HG02678 (cell line): Measurements from ENCODE around the gene CNOT9.
"Not testable (repeated sequence)": the region's sequence is repeated elsewhere in the genome, so short reads cannot be mapped to it uniquely, and the experiment has no call there.

Experiments used
- ATAC-seq: cut with Tn5 transposase; IDR thresholded peaks from one replicate; pipeline ENCODE4 v1.9.1; 2021; ENCODE audit warnings: mild to moderate bottlenecking, moderate library complexity; ENCODE audit not compliant: unreplicated experiment

CNOT9 gene, protein sequence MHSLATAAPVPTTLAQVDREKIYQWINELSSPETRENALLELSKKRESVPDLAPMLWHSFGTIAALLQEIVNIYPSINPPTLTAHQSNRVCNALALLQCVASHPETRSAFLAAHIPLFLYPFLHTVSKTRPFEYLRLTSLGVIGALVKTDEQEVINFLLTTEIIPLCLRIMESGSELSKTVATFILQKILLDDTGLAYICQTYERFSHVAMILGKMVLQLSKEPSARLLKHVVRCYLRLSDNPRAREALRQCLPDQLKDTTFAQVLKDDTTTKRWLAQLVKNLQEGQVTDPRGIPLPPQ

DNA sequence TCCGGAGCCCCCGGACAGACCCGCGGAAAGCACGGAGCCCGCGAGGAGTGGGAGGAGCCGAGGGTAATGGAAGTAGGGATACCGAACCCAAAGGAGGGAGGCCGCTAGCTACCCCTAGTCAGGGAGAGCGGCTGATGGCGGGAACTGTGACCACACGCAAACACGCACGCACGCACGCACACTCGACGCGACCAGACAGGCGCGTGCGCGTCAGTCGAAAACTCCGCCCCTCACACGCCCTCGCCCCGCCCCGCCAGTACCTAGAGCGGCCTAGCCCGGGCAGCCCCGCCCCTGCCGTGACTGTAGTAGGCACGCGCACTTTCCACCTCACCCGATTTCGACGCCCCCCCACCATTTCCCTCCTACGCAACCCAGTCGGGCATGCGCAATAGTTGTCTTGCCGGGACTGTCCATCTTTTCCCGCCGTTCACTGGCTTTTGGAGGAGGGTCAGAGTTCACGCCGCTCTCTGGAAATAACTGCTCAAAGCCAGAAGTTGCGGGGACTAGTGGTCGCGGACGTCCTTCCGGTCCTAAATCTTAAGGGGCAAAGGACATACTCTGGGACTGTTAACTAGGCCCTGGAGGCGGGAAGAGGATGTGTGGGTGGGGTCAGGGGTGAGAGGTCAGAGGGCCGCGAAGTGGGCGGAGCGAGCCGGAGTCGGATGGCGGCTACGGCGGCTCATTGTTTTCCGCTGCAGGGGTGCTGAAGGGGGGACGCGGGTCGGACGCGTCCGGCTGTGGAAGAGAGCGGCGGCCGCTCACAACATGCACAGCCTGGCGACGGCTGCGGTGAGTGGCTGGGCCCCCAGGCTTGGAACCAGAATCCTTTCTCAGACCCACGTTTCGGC is at the start of gene CNOT9, which contains the start of gene USP37:
Gene CNOT9 (plus strand): TSS at position 650 of the 848 bp plus-strand sequence. CDS start 116 bp downstream, at position 766.
Gene USP37 (minus strand): TSS at position 162 of the 848 bp plus-strand sequence. CDS start 9,698 bp downstream, outside the sequence.
- ATAC-seq = peak; percentile 81

GRCh38 chr2:218518876-218519275 is 49.8 kb upstream of the CNOT9 start:
- no peak for ATAC-seq

DNA sequence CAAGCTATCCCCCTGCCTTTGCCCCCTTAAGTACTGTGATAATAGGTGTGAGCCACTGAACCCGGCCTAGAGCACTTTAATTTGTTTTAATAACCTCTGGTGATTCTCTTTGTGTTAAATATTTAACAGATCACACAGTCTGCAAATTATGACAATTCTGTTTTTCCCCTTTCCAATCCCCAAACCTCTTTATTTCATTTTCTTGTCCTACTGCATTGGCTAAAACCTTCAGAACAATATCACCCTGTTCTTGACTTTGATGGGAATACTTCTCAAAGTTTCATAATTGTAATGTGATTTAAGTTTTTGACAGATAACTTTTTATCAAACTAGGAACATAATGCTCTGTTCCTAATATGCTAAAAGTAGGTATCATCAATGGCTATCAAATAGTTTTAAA is 45.0 kb upstream of the CNOT9 start:
- ATAC-seq = no peak

- ATAC-seq = not testable (repeated sequence)
These were observed 40.2 kb upstream of the CNOT9 start for GRCh38 chr2:218528409-218528808.

DNA sequence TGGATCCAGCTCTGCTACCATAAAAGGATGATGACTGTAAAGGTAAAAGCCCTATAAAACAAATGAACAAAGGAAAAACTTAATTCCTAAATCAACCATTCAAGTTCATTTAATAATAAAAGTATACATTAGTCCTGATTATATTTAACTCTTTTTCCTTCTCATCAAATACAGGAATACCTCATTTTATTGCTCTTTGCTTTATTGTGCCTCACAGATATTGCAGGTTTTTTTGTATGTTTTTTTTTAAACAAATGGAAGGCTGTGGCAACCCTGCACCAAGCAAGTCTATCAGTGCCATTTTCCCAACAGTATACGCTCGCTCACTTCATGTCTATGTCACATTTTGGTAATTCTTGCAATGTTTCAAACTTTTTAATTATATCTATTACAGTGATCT is 38.6 kb upstream of the CNOT9 start:
- ATAC-seq = no peak

GRCh38 chr2:218536804-218537494 is 31.7 kb upstream of the CNOT9 start:
- ATAC-seq = no peak

DNA sequence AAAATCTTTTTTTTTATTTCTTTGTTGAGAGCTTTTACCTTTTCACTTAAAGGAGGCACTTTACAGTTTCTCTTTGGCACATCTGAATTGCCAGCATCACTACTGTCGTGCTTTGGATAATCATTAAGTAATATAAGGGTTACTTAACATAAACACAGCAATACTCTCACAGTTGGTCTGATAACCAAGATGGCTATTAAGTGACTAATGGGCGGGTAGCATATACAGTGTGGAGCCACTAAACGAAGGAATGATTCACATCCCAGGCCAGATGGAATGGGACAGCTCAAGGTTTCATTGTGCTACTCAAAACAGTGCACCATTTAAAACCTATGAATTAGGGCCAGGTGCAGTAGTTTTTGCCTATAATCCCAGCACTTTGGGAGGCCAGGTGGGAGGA is 28.6 kb upstream of the CNOT9 start:
- ATAC-seq = no peak

DNA sequence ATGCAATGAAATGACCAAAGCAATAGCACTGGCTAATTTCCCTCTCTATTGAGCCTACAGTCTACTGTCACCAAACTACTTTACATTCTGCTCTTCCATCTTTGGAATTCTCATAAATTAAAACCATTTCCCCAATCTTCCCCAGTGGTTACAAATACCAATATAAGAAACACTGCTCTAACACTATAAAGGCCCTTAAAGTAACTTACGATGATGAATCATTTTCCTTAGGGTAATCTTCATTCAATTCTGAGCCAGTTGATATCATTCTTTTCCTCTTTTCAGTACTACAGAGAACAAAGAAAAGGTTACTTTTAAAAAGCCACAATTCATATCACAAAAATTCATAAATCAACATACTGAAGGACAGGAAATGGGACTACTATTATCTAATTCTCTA is 22.6 kb upstream of the CNOT9 start:
- no peak for ATAC-seq

DNA sequence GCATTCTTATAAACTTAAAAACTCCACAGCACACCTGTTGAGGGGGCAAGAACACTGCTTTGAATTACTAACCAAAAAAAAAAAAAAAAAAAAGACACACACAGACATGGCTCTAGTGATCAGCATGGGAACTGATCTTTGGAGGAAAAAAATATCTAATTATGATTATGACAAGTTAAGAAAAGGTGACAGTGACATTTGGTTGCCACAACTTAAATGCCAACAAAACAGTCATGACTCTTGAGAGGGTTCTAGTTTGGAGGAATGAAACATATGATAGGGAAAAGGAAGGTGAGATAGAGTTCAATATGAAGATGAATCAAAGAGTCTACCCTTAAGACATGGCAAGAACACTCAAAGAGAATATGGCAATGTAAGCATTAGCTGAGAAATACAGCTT is 21.1 kb upstream of the CNOT9 start:
- ATAC-seq = no peak

GRCh38 chr2:218547978-218548377 is 20.7 kb upstream of the CNOT9 start:
- ATAC-seq = no peak

DNA sequence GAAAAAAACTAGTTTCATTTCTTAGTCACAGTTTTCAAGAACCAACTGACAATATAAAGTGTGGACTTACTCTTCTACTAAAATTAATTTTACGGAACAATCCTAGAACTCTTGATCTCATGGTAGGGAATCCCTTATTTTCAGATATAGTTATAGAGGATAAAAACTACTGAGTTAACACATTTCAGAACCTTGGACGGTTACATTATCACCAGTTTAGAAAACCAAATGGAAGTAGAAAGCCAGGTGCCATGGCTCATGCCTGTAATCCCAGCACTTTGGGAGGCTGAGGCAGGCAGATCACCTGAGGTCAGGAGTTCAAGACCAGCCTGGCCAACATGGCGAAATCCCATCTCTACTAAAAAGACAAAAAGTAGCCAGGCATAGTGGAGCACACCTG is 14.4 kb upstream of the CNOT9 start:
- not testable (repeated sequence) for ATAC-seq

GRCh38 chr2:218555527-218555926 is 13.1 kb upstream of the CNOT9 start:
- ATAC-seq = no peak

- ATAC-seq = no peak
These were observed 10.7 kb upstream of the CNOT9 start for GRCh38 chr2:218557941-218558340.

- no peak for ATAC-seq
These were observed 9.7 kb upstream of the CNOT9 start for GRCh38 chr2:218558986-218559385.

DNA sequence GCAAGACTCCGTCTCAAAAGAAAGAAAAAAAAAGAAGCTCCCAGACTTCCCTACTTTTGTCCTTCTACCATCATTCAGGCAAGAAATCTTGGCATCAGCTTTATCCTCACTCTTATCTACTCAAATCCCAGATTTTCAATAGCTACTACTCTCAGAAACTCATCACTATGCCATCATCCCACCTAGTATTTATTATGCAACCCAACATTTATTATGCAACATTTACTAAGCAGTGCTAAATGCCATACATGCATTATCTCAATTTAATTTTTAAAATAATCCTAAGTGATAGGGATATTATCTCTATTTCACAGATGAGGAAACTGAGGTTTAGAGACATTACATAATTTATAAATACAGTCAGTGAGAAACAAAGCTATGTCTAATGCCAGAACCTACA is 4.6 kb upstream of the CNOT9 start:
- ATAC-seq = no peak

DNA sequence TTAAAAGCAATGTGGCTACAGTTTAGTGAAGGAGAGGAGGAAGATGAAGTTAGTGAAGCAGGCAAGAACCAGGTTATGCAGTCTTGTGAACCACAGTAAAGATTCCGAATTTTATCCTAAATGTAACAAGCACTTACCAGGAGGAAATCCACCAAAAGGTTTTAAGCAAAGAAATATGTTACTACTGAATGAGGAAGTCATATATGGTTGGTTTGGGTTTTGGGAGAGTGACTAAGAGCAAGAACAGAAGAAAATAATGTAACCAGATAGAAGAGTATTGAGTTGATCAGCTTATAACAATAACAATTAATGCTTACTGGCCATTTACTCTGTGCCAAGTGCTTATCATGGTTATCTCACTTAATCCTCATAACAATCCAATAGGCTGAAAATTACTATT is 2.3 kb upstream of the CNOT9 start:
- ATAC-seq = no peak

DNA sequence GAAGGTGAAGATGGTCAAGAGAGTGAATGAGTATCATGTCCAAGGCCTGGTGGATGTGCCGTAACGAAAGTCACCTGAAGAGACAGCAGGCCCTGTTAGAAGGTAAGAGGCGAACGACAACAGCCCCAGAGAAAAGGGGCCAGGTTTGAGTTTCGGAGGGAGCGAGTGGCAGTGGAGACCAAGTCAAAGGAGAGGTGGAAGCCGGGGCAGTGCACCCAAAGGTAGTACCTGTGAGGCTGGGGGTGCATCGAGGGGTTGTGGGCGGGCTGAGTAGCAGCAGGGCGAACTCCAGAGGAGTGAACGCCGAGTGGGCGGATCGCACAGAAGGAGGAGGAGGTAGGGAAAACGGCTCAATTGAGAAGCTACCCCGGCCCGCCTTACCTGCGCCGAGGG is 846 bp upstream of the CNOT9 start:
- ATAC-seq = peak; percentile 41

- ATAC-seq = peak; percentile 19
These were observed 396 bp downstream of the CNOT9 start for GRCh38 chr2:218569038-218569431.

DNA sequence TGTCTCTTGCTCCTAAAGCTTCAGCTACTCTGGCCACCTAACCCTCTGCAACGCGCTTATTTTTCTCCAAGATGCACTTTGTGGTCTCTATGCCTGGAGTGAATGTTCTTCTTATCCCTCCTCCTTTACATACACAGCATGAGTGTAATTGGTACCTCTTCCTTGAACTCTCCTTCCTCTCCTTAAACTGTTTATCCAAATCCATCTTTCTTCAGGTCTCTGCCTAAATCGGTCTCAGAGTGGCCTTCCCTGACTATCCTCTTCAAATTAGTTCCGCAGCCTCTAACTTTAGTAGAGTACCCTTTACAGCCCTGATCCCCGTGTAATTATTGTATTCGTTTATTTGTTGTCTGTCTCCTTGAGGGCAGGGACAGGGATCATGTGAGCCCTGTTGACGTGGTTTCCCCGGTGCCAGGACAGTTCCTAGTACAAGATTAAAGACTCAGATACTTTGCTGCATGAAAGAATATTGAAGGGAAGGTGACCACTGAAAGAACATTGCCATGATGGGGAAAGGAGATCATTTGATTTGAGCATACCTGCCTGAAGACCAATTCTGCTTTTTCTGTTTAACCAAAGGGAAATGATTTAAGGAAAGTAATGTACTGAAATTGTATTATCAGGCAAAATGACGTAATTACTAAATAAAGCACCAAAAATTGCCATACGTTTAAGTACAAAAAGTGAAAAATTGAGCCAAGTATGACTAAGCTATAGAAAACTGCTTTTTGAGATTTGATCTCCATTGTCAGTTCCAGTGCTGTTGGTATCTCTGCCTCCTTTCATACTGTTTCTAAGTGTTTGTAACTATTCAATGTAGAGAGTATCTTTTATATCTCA is 1.2 kb downstream of the CNOT9 start:
- ATAC-seq = no peak

- ATAC-seq = no peak
These were observed 2.2 kb downstream of the CNOT9 start for GRCh38 chr2:218570850-218571249.

DNA sequence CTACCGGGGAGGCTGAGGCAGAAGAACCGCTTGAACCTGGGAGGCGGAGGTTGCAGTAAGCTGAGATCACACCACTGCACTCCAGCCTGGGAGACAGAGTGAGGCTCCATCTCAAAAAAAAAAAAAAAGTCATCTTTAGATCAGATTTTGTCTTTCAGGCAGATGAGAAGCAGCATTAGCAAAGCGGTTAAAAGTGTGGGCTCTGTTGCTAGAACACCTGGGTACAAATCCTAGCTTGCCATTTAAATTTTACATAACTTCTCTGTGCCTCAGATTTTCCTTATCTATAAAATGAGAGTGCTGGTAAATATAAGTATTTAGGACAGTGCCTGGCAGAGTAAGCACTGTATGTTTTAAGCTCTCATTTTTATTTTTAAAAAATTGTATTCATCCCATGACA is 8.2 kb downstream of the CNOT9 start:
- ATAC-seq = no peak
